ENCODE results near the gene PHACTR3. TPM values are rescaled to one million over a fixed set of nuclear protein-coding genes. Genes with fewer than 3 reads are reported as not detected.

Gene PHACTR3
- total and polyA plus RNA-seq, 2 donors (not counting 3 experiments of a cell fraction or from before 2014, with no cell fraction given) = not detected

DNA sequence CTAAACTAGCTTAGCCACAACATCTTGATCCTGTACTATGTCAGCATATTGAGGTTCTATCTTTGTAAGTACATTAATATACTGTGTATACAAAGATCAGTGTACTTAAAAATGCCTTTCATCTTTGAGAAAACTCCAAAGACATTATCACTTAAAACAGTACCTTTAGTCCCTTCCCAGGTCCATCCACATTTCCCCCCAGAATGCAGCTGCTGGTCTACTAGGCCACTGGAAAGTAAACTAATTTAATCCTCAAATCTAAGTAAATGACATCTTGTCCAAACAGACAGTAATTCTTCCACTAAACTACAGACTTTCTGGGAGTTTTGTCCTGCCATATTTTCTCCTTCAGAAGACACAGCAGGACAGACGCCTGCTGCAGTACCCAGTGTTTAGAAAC is 260.4 kb downstream of the PHACTR3 start:
- no TSS peak for BruUV-seq (replicated peaks)
- POLR2A ChIA-PET = no interaction called here

More for the DNA sequence above, 260.4 kb downstream of the PHACTR3 start:
- Histone ChIP-seq H3K36me3 (ENCODE audit: control insufficient read depth in 2 of 2, extremely low read depth in 1 of 2, insufficient read depth in 2 of 2, low read length in 2 of 2) (no peaks in the 10 kb centered on the region), H3K79me2 (ENCODE audit: control insufficient read depth, insufficient read depth, low read length) (no peaks in the 10 kb centered on the region), H2AFZ (ENCODE audit: low read depth, low read length) (no peak overlapping the region), H3K9ac (replicated peaks; ENCODE audit: extremely low read depth, insufficient read depth, low read length) (no peak overlapping the region), H3K27ac (ENCODE audit: insufficient read depth, low read depth, low read length) (no peak overlapping the region), H3K27me3 (ENCODE audit: control insufficient read depth in 2 of 2, insufficient read depth in 2 of 2, low read length in 2 of 2) (no peaks in the 10 kb centered on the region), H3K4me1 (ENCODE audit: control insufficient read depth, extremely low read depth, insufficient read depth, low read length) (no peaks in the 10 kb centered on the region), H4K20me1 (replicated peaks; ENCODE audit: control insufficient read depth, extremely low read depth, insufficient read depth, low read length) (no peaks in the 10 kb centered on the region), H3K4me3 (replicated peaks in 1 of 3; ENCODE audit: insufficient read depth in 1 of 3, low read depth in 1 of 3, low read length in 3 of 3) (no peak overlapping the region), H3K9me1 (replicated peaks; ENCODE audit: control insufficient read depth, extremely low read depth, insufficient read depth, low read length) (no peaks in the 10 kb centered on the region), H3K9me3 (replicated peaks; ENCODE audit: control insufficient read depth, insufficient read depth, low read length) (no peaks in the 10 kb centered on the region), H3K4me2 (ENCODE audit: insufficient read depth, low read length) (no peak overlapping the region)
- DNase-seq (ENCODE audit: low read depth, low spot score) = no peak
- intact Hi-C loops (cut with micrococcal nuclease) = no loop called here
- no peak for FAIRE-seq
- no peak for TF ChIP-seq CTCF (IDR thresholded peaks at IDR 0.05; ENCODE audit: extremely low read depth in 1 of 2, insufficient read depth in 1 of 2, low read depth in 1 of 2, low read length in 2 of 2)
- TF ChIP-seq EZH2 (IDR thresholded peaks at IDR 0.05; ENCODE audit: borderline replicate concordance, low read depth, low read length, severe bottlenecking) = no peak
- no peak for TF ChIP-seq MAX (IDR thresholded peaks at IDR 0.05; ENCODE audit: insufficient read depth, insufficient read length)
- TF ChIP-seq JUN (IDR thresholded peaks at IDR 0.05; ENCODE audit: borderline replicate concordance, insufficient read depth, insufficient read length, low read depth) = no peak
- no peak for TF ChIP-seq MYC (IDR thresholded peaks at IDR 0.05; ENCODE audit: low read depth, low read length)
- TF ChIP-seq GATA2 (IDR thresholded peaks at IDR 0.05; ENCODE audit: insufficient read depth, insufficient read length, low read depth, low read length) = no peak
- no peak for TF ChIP-seq FOS (IDR thresholded peaks at IDR 0.05; ENCODE audit: borderline replicate concordance, insufficient read depth, low read length)
- TF ChIP-seq POLR2AphosphoS5 (IDR thresholded peaks at IDR 0.05; ENCODE audit: insufficient read depth, low read depth, low read length) = no peak
- no peak for TF ChIP-seq POLR2A (IDR thresholded peaks at IDR 0.05; ENCODE audit: low read depth, low read length)
- dilution Hi-C loops (cut with MboI; ENCODE audit: extremely low pct_ligation_motif_present, low sequenced_read_pairs) = no loop called here
- CTCF ChIA-PET = interaction anchor here (0.9 kb wide), 1 partner anchor 14 kb away, joined by 3 read pairs; no protein-coding TSS in a partner anchor
